ENCODE data around the gene LRRC7. TPM values are rescaled to one million over a fixed set of nuclear protein-coding genes. Genes with fewer than 3 reads are reported as not detected.

The LRRC7 gene
- total RNA-seq, 1 donor from 2014 or later, result not detected

DNA sequence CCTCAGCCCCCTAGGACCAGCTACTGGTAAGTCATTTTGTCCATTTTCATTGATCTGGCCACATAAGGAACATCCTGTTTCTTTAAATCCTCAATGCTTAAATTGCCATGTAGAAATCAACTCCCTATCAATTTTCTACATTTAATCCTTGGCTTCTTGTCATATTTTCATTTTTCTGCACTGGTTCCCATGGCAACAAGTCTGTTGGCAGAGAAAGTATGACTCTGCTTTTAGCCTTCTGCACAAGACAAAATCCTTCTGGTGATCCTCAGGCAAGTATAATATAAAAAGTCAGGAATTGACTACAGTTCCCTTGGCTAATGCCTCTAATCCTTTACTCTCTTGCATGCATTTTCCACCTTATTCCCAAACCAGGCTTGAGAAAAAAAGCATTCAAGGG is 572.6 kb downstream of the LRRC7 start:
- Mint-ChIP-seq H3K9me3 (no peaks in the 10 kb centered on the region), H3K4me1 (no peaks in the 10 kb centered on the region), H3K36me3 (ENCODE audit: low read depth) (peaks cover 2% of the 10 kb centered on the region), H3K27ac (no peak overlapping the region), H3K27me3 (no peaks in the 10 kb centered on the region), H3K4me3 (no peak overlapping the region)
- TF ChIP-seq, protein P1, sequence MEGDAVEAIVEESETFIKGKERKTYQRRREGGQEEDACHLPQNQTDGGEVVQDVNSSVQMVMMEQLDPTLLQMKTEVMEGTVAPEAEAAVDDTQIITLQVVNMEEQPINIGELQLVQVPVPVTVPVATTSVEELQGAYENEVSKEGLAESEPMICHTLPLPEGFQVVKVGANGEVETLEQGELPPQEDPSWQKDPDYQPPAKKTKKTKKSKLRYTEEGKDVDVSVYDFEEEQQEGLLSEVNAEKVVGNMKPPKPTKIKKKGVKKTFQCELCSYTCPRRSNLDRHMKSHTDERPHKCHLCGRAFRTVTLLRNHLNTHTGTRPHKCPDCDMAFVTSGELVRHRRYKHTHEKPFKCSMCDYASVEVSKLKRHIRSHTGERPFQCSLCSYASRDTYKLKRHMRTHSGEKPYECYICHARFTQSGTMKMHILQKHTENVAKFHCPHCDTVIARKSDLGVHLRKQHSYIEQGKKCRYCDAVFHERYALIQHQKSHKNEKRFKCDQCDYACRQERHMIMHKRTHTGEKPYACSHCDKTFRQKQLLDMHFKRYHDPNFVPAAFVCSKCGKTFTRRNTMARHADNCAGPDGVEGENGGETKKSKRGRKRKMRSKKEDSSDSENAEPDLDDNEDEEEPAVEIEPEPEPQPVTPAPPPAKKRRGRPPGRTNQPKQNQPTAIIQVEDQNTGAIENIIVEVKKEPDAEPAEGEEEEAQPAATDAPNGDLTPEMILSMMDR (IDR thresholded peaks at IDR 0.05), result no peak
- intact Hi-C loops (cut with micrococcal nuclease), result no loop called here
- ATAC-seq (ENCODE audit: low read depth) (no peak), DNase-seq (no peak)
- CTCF ChIA-PET, result no interaction called here
- POLR2A ChIA-PET, result no interaction called here

DNA sequence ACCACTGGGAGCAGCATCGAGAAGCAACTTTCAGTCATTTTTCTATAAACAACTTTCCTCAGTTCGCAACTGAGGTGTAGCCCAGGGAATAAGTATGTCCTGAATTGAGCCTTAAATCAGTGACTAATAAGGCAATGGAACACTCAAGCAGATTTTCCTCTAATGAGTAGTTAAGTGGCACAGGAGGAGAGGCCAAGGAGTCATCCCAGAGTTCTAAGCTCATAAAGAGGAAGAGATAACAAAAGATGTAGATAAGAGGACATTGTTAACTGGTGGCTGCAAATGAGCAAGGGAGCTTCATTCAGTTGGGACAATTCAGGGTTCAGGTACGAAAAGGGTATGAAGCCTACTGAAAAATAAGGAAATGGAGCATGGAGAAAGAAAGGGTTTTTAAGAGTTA is 573.2 kb downstream of the LRRC7 start:
- DNase-seq, result no peak
- CTCF ChIA-PET, result no interaction called here
- no peaks in the 10 kb centered on the region for H3K9me3 Mint-ChIP-seq
- H3K36me3 Mint-ChIP-seq (ENCODE audit: low read depth), result peaks cover 4% of the 10 kb centered on the region
- no peaks in the 10 kb centered on the region for H3K4me1 Mint-ChIP-seq
- H3K27me3 Mint-ChIP-seq, result no peaks in the 10 kb centered on the region
- POLR2A ChIA-PET, result no interaction called here
- intact Hi-C loops (cut with micrococcal nuclease), result no loop called here
- TF ChIP-seq, protein P1 (IDR thresholded peaks at IDR 0.05), result no peak
- H3K27ac Mint-ChIP-seq, result no peak overlapping the region
- no peak overlapping the region for H3K4me3 Mint-ChIP-seq
- no peak for ATAC-seq (ENCODE audit: low read depth)

DNA sequence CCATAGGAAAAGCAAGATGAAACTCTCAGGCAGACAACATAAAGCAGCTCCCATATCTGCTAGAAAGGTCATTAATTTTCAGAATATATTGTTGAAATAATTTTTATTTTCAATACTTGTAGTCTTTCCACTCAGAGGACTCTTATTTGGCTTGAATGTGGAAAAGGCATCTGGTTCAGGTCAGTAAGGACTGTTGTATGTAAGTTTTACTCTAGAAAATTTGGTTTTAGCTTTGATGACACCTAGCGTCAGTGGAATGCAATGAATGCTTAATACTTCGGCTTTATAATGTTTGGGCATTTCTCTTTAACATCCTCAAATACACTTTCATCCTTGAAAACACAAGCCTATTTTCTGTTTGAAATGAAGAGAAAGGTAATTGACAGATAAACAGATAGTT is 574.4 kb downstream of the LRRC7 start:
- intact Hi-C loops (cut with micrococcal nuclease), result no loop called here
- Mint-ChIP-seq H3K27me3 (no peaks in the 10 kb centered on the region), H3K4me1 (no peaks in the 10 kb centered on the region), H3K27ac (no peak overlapping the region), H3K9me3 (no peaks in the 10 kb centered on the region), H3K4me3 (no peak overlapping the region), H3K36me3 (ENCODE audit: low read depth) (peaks cover 6% of the 10 kb centered on the region)
- CTCF ChIA-PET, result interaction anchor here (0.6 kb wide), 1 partner anchor 9 kb away, joined by 3 read pairs; no protein-coding TSS in a partner anchor
- POLR2A ChIA-PET, result no interaction called here
- TF ChIP-seq, protein P1 (IDR thresholded peaks at IDR 0.05), result no peak
- no peak for DNase-seq
- ATAC-seq (ENCODE audit: low read depth), result no peak

DNA sequence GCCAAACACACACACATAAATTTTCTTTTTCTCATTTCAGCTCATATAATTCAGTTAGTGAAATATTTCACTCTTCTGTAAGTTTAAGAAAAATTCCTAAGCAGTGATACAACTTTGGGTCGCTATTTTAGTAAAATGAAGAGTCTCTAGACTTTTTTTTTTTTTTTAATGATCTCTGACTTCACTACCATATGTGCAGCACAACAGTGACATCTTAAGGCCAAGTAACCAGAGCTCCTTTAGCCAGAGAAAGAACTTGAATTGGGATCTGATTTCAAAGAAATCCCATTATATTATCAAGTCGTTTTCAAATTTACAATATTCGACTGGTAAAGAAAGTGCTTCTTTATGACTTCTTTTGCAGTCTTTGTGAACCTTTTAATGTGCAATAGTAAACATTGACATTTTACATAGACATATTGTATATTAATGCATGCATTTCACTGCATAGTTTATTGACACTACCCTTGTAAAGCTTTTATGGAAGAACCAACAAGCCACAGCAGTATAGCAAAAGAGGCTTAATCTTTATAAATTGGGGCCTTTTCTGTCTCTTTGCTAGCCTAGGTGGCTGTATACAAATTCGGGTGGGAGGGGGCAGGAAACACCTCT is 575.4 kb downstream of the LRRC7 start:
- H3K4me1 Mint-ChIP-seq, result no peaks in the 10 kb centered on the region
- TF ChIP-seq, protein P1 (IDR thresholded peaks at IDR 0.05), result no peak
- H3K27ac Mint-ChIP-seq, result no peak overlapping the region
- intact Hi-C loops (cut with micrococcal nuclease), result no loop called here
- no peaks in the 10 kb centered on the region for H3K9me3 Mint-ChIP-seq
- ATAC-seq (ENCODE audit: low read depth), result no peak
- H3K4me3 Mint-ChIP-seq, result no peak overlapping the region
- H3K27me3 Mint-ChIP-seq, result no peaks in the 10 kb centered on the region
- no peak for DNase-seq
- ChIA-PET CTCF (no interaction called here), POLR2A (no interaction called here)
- H3K36me3 Mint-ChIP-seq (ENCODE audit: low read depth), result peaks cover 17% of the 10 kb centered on the region

DNA sequence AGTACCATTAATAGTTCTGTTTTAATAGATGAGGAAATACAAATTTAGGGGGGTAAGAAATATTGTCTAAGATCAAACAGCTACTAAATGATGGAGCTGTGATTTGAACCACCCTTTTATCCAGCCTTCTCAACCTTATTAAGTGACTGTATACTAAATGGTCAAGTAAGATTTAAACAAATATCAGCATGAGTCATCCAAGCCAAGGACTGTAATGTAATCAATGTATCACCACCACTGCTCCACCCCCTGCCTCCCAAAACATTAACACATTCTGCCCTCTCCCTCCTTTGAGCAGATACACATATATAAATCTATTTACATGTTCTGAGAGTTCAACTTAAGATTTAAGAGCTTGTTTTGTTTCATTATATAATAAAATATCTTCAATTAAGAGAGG is 578.8 kb downstream of the LRRC7 start:
- no peaks in the 10 kb centered on the region for H3K9me3 Mint-ChIP-seq
- intact Hi-C loops (cut with micrococcal nuclease), result no loop called here
- ChIA-PET CTCF (no interaction called here), POLR2A (no interaction called here)
- H3K4me3 Mint-ChIP-seq, result no peak overlapping the region
- TF ChIP-seq, protein P1 (IDR thresholded peaks at IDR 0.05), result no peak
- DNase-seq, result no peak
- peaks cover 36% of the 10 kb centered on the region for H3K36me3 Mint-ChIP-seq (ENCODE audit: low read depth)
- H3K27me3 Mint-ChIP-seq, result no peaks in the 10 kb centered on the region
- no peak overlapping the region for H3K27ac Mint-ChIP-seq
- no peaks in the 10 kb centered on the region for H3K4me1 Mint-ChIP-seq
- no peak for ATAC-seq (ENCODE audit: low read depth)
